A673 (cell line): ENCODE data around the gene MINAR1.
"Not testable (repeated sequence)": the region's sequence is repeated elsewhere in the genome, so short reads cannot be mapped to it uniquely, and the experiment has no call there.

Experiments
- EZH2 ChIP-seq: fragments of 200-600 bp; sonication (generic); IDR thresholded peaks from 2 replicates; pipeline ENCODE4 v1.6.1; 2017; ENCODE audit warnings: borderline replicate concordance, low read depth, mild to moderate bottlenecking, mixed read lengths, antibody characterized with exemption, low read length; ENCODE audit not compliant: poor library complexity, severe bottlenecking
- TF ChIP-seq, protein P1 (sequence below): fragments of 300-800, 200-600 bp; sonication (generic); conservative IDR thresholded peaks from 2 replicates; pipeline ENCODE4 v1.5.1; 2017; ENCODE audit warnings: low read depth, mild to moderate bottlenecking, antibody characterized with exemption, low read length, moderate library complexity, mixed read lengths

GRCh38 chr15:79426899-79427298 is 5.2 kb upstream of the MINAR1 start:
- TF ChIP-seq, protein P1, sequence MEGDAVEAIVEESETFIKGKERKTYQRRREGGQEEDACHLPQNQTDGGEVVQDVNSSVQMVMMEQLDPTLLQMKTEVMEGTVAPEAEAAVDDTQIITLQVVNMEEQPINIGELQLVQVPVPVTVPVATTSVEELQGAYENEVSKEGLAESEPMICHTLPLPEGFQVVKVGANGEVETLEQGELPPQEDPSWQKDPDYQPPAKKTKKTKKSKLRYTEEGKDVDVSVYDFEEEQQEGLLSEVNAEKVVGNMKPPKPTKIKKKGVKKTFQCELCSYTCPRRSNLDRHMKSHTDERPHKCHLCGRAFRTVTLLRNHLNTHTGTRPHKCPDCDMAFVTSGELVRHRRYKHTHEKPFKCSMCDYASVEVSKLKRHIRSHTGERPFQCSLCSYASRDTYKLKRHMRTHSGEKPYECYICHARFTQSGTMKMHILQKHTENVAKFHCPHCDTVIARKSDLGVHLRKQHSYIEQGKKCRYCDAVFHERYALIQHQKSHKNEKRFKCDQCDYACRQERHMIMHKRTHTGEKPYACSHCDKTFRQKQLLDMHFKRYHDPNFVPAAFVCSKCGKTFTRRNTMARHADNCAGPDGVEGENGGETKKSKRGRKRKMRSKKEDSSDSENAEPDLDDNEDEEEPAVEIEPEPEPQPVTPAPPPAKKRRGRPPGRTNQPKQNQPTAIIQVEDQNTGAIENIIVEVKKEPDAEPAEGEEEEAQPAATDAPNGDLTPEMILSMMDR: not testable (repeated sequence)
- not testable (repeated sequence) for TF ChIP-seq EZH2
